Medulla oblongata (tissue), 1 donor: Measurements from ENCODE around the gene TSPAN14.
A peak's percentile ranks its signal among the peaks of the same experiment; 100 is the strongest.

Source experiments
- DNase-seq: peaks from one replicate; pipeline ENCODE4 v3.0.0-alpha.2; 2015; ENCODE audit errors: extremely low spot score

Gene TSPAN14

GRCh38 chr10:80421707-80422536, 32.2 kb upstream of the TSPAN14 start:
- DNase-seq: no peak

GRCh38 chr10:80425901-80426300, 28.2 kb upstream of the TSPAN14 start:
- no peak for DNase-seq

GRCh38 chr10:80427541-80427940, 26.6 kb upstream of the TSPAN14 start:
- no peak for DNase-seq

GRCh38 chr10:80429521-80429973, 24.6 kb upstream of the TSPAN14 start:
- DNase-seq: no peak

GRCh38 chr10:80433134-80433533, 21.0 kb upstream of the TSPAN14 start:
- no peak for DNase-seq

- no peak for DNase-seq
Measured at GRCh38 chr10:80436446-80437098, 17.5 kb upstream of the TSPAN14 start.

GRCh38 chr10:80437227-80437626, 16.9 kb upstream of the TSPAN14 start:
- no peak for DNase-seq

- no peak for DNase-seq
Measured at GRCh38 chr10:80441831-80442230, 12.3 kb upstream of the TSPAN14 start.

GRCh38 chr10:80442879-80443278, 11.2 kb upstream of the TSPAN14 start:
- DNase-seq: no peak

- DNase-seq: no peak
Measured at GRCh38 chr10:80443531-80443974, 10.6 kb upstream of the TSPAN14 start.

- no peak for DNase-seq
Measured at GRCh38 chr10:80444124-80444523, 10.0 kb upstream of the TSPAN14 start.

GRCh38 chr10:80444646-80445319, 9.3 kb upstream of the TSPAN14 start:
- peak; percentile 86 for DNase-seq

- no peak for DNase-seq
Measured at GRCh38 chr10:80447436-80448190, 6.5 kb upstream of the TSPAN14 start.

GRCh38 chr10:80448209-80448942, 5.7 kb upstream of the TSPAN14 start:
- no peak for DNase-seq

- no peak for DNase-seq
Measured at GRCh38 chr10:80449520-80449919, 4.6 kb upstream of the TSPAN14 start.

GRCh38 chr10:80451132-80451531, 3.0 kb upstream of the TSPAN14 start:
- DNase-seq: no peak

- DNase-seq: no peak
Measured at GRCh38 chr10:80452069-80452468, 2.0 kb upstream of the TSPAN14 start.

GRCh38 chr10:80452640-80453039, 1.5 kb upstream of the TSPAN14 start:
- no peak for DNase-seq

GRCh38 chr10:80453056-80453841, 861 bp upstream of the TSPAN14 start:
- no peak for DNase-seq
